Measurements from ENCODE around the gene PUS1. TPM values are rescaled to one million over a fixed set of nuclear protein-coding genes. Genes with fewer than 3 reads are reported as not detected.

PUS1 gene
- total RNA-seq, 1 donor from 2014 or later = 28.1 TPM

GRCh38 chr12:131911028-131911650 is 17.9 kb upstream of the PUS1 start:
- no peaks in the 10 kb centered on the region for H3K36me3 Mint-ChIP-seq (ENCODE audit: unreplicated experiment)
- TF ChIP-seq CTCF (IDR thresholded peaks at IDR 0.05; ENCODE audit: partially characterized antibody, unreplicated experiment) = no peak
- H3K4me1 Mint-ChIP-seq (ENCODE audit: low read depth, unreplicated experiment) = no peaks in the 10 kb centered on the region
- no peak overlapping the region for H3K4me3 Mint-ChIP-seq (ENCODE audit: unreplicated experiment)
- H3K27me3 Mint-ChIP-seq (ENCODE audit: unreplicated experiment) = peaks cover 2% of the 10 kb centered on the region
- H3K9me3 Mint-ChIP-seq (ENCODE audit: unreplicated experiment) = peaks cover 2% of the 10 kb centered on the region
- no peak for DNase-seq
- H3K27ac Mint-ChIP-seq (ENCODE audit: unreplicated experiment) = no peak overlapping the region

- TF ChIP-seq CTCF (IDR thresholded peaks at IDR 0.05; ENCODE audit: partially characterized antibody, unreplicated experiment) = no peak
Measured at GRCh38 chr12:131911851-131912477, 17.1 kb upstream of the PUS1 start.

DNA sequence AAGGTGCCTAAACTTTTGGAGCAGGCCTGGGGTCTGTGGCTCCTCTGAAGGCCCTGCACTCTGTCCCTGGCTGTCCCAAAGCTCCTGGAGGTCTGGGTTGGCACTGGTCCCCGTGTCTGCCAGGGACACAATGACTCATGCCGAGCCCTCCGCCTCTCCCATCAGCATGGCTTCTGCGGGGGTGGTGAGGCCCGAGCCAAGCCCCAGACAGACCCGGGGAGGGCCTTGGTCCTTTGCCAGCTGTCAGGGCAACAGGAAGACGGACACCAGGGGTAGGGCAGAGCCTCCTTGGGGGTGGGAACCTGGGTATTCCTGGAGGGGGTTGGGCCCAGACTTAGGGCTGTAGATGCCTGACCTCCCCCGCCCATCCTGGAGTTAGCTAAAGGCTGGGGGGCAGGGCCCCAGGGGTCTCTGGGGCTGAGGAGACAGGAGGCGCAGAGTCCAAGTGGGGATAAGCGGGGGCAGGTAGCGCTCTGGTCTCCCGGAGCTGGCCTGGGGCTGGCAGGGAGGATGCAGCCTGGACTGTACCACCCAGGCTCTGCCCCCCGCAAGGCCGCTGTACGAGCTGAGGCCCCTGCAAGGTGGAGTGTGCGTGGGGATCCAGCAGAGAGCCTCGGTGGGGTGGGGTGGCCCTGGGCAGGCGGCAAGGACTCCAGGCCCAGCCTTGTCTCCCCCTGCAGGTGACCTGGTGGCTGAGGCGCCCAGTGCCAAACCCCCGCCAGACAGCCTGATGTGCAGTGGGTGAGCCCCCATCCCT is 16.4 kb upstream of the PUS1 start:
- no peak for DNase-seq
- Mint-ChIP-seq H3K27ac (ENCODE audit: unreplicated experiment) (no peak overlapping the region), H3K4me3 (ENCODE audit: unreplicated experiment) (no peak overlapping the region), H3K4me1 (ENCODE audit: low read depth, unreplicated experiment) (no peaks in the 10 kb centered on the region), H3K9me3 (ENCODE audit: unreplicated experiment) (no peaks in the 10 kb centered on the region), H3K27me3 (ENCODE audit: unreplicated experiment) (peaks cover 4% of the 10 kb centered on the region), H3K36me3 (ENCODE audit: unreplicated experiment) (no peaks in the 10 kb centered on the region)
- TF ChIP-seq CTCF (IDR thresholded peaks at IDR 0.05; ENCODE audit: partially characterized antibody, unreplicated experiment) = no peak

More at GRCh38 chr12:131911851-131912477, 17.1 kb upstream of the PUS1 start:
- no peak for DNase-seq
- H3K9me3 Mint-ChIP-seq (ENCODE audit: unreplicated experiment) = peaks cover 2% of the 10 kb centered on the region
- no peaks in the 10 kb centered on the region for H3K36me3 Mint-ChIP-seq (ENCODE audit: unreplicated experiment)
- no peak overlapping the region for H3K4me3 Mint-ChIP-seq (ENCODE audit: unreplicated experiment)
- H3K4me1 Mint-ChIP-seq (ENCODE audit: low read depth, unreplicated experiment) = no peaks in the 10 kb centered on the region
- no peak overlapping the region for H3K27ac Mint-ChIP-seq (ENCODE audit: unreplicated experiment)
- H3K27me3 Mint-ChIP-seq (ENCODE audit: unreplicated experiment) = peaks cover 2% of the 10 kb centered on the region

GRCh38 chr12:131913666-131914065 is 15.4 kb upstream of the PUS1 start:
- no peak for TF ChIP-seq CTCF (IDR thresholded peaks at IDR 0.05; ENCODE audit: partially characterized antibody, unreplicated experiment)
- H3K4me3 Mint-ChIP-seq (ENCODE audit: unreplicated experiment) = no peak overlapping the region
- H3K4me1 Mint-ChIP-seq (ENCODE audit: low read depth, unreplicated experiment) = no peaks in the 10 kb centered on the region
- H3K9me3 Mint-ChIP-seq (ENCODE audit: unreplicated experiment) = no peaks in the 10 kb centered on the region
- no peaks in the 10 kb centered on the region for H3K36me3 Mint-ChIP-seq (ENCODE audit: unreplicated experiment)
- DNase-seq = no peak
- peaks cover 4% of the 10 kb centered on the region for H3K27me3 Mint-ChIP-seq (ENCODE audit: unreplicated experiment)
- no peak overlapping the region for H3K27ac Mint-ChIP-seq (ENCODE audit: unreplicated experiment)
